ENCODE results near the gene SLC24A1.

SLC24A1 gene

GRCh38 chr15:65653801-65654521 is 32.2 kb downstream of the SLC24A1 start:
- DNase-seq: no peak

DNA sequence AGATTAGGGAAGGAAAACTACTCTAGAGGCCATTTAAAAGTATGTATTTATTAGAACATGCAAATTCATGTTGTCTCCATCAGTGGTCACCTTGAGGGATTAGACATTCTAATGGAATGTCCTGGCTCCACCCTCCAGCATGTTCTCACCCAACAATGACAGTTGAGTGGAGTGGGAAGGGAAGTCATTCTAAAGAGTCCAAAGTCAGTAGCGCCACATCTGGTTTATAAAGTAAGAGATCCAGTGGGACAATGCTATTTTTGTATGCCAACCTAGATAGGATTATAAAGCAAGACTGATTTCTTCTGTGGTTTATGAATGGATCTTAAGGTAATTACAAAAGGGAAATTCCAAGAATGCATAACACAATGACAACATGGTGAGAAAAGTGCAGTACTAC is 33.3 kb downstream of the SLC24A1 start:
- no peak for DNase-seq

GRCh38 chr15:65655457-65655856 is 33.7 kb downstream of the SLC24A1 start:
- DNase-seq: no peak

GRCh38 chr15:65659502-65660052 is 37.8 kb downstream of the SLC24A1 start:
- DNase-seq: no peak

DNA sequence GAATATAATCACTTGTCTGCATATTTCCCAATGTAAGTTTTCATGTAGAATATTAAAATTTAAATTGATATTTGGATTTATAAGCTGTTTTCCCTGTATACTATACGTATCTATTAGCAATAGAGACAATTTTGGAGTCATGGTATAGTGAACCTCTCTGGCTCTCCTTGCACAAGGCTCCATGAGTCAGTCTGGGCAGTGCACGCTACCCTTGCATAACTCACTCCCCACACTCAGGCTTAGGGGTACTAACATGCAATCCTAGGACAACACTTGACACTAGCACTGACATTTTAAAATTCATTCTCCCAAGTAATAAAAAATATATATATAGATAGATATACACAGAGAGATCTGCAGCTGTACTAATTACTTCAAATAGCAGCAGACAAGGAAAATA is 39.2 kb downstream of the SLC24A1 start:
- no peak for DNase-seq

DNA sequence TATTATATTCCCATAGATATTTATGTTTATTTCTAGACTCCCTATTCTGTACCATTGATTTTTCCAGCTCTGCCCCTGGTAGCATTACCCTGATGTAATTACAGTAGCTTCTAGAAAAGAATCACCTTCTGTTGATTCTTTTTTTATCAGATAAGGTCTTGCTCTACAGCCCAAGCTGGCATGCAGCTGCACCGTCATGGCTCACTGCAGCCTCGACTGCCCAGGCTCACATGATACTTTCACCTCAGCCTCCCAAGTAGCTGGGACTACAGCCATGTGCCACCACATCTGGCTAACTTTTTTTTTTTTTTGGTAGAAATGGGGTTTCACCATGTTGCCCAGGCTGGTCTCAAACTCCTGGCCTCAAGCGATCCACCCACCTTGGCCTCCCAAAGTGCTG is 41.8 kb downstream of the SLC24A1 start:
- DNase-seq: no peak

- no peak for DNase-seq
These were observed 44.5 kb downstream of the SLC24A1 start for GRCh38 chr15:65666257-65666656.

- no peak for DNase-seq
These were observed 53.8 kb downstream of the SLC24A1 start for GRCh38 chr15:65675551-65675950.

GRCh38 chr15:65676123-65676522 is 54.4 kb downstream of the SLC24A1 start:
- DNase-seq: no peak

DNA sequence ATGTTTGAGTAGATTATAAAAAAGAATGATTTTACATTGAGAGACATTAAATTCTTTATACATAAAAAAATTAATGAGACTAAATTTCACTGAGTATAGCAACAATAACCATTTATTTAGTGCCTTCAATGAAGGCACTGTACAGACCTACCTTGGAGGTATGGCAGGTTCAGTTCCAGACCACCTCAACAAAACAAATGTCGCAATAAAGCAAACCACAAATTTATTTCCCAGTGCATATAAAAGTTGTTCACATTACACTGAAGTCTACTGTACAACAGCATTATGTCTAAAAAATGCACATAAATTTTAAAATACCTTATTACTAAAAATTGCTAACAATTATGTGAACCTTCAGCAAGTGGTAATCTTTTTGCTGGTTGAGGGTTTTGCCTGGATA is 58.8 kb downstream of the SLC24A1 start:
- no peak for DNase-seq

DNA sequence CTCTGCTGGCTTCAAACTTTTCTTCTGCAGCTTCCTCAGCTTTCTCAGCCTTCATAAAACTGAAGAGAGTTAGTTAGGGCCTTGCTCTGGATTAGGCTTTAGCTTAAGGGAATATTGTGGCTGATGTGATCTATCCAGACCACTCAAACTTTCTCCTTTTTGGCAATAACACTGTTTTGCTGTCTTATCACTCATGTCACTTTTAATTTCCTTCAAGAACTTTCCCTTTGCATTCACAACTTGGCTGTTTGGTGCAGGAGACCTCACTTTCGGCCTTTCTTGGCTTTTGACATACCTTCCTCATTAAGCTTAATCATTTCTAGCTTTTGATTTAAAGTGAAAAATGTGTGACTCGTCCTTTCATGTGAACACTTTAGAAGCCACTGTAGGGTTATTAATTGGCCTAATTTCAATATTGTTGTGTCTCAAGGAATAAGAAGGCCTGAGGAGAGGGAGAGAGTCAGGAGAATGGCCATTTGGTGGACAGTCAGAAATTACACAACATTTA is 60.7 kb downstream of the SLC24A1 start:
- DNase-seq: no peak

GRCh38 chr15:65688462-65688861 is 66.7 kb downstream of the SLC24A1 start:
- DNase-seq: no peak

DNA sequence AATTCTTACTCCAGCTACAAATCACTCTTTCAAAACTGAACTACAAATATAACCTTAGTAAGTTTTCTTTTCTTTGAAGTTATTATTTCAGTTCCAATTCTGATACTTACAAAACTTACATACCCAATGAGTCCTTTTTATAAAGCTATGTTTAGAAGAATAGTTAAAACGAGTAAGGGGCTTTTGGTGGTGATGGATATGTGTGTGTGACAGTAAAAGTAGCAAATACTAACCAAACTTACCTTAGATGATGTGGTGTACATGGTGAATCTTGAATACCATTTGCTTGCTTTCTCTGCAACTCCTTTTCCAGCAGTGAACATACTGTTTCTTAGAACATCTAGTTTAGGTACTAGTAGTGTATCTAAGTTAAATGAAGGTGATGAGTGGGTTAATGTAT is 68.4 kb downstream of the SLC24A1 start:
- no peak for DNase-seq

DNA sequence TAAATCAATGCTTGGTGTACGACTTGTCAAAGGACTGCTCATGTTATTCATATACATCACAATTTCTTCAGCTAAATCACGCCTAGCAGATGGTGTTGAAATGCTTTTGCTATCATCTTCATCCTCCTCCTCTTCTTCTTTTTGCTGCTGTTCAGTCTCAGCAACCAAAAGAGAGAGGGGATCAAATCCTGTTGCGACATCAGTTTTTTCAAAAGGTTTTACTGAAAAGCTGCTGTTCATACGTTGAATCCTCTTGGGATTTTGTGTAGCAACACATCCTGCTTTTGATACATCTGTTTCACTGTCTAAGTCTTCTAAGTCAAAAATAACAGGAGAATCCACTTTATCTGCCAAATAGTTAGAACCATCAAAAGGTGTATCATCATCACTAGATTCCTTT is 69.0 kb downstream of the SLC24A1 start:
- DNase-seq: no peak

DNA sequence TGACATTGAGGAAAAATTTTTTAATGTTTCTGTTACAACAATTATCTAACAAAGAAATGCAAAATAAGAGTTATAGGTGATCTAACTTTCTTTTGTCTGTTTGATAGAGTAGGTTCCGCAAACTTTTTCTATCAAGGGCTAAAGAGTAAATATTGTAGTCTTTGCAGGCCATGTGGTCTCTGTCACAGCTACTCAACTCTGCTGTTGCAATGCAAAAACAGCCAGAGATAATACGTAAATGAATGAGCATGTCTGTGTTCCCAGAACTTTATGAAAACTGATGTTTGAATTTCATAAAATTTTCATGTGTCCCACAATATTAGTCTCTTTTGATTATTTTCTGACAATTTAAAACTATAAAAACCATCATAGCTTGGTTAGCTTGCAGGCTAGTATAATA is 73.3 kb downstream of the SLC24A1 start:
- DNase-seq: no peak

Data from activated gamma-delta T cell treated with Interleukin-2 at 50 U/mL for 16 hours (primary cell).